C4-2B (cell line): ENCODE data around the gene AP5B1.

Source experiments
- ZFX ChIP-seq: fragments of 450-650 bp; IDR thresholded peaks from 2 replicates; pipeline ENCODE4 v1.6.1; 2017
- TF ChIP-seq, protein P1 (sequence below): fragments of 450-650 bp; conservative IDR thresholded peaks from 2 replicates; pipeline ENCODE4 v1.5.1; 2017; ENCODE audit warnings: mild to moderate bottlenecking

DNA sequence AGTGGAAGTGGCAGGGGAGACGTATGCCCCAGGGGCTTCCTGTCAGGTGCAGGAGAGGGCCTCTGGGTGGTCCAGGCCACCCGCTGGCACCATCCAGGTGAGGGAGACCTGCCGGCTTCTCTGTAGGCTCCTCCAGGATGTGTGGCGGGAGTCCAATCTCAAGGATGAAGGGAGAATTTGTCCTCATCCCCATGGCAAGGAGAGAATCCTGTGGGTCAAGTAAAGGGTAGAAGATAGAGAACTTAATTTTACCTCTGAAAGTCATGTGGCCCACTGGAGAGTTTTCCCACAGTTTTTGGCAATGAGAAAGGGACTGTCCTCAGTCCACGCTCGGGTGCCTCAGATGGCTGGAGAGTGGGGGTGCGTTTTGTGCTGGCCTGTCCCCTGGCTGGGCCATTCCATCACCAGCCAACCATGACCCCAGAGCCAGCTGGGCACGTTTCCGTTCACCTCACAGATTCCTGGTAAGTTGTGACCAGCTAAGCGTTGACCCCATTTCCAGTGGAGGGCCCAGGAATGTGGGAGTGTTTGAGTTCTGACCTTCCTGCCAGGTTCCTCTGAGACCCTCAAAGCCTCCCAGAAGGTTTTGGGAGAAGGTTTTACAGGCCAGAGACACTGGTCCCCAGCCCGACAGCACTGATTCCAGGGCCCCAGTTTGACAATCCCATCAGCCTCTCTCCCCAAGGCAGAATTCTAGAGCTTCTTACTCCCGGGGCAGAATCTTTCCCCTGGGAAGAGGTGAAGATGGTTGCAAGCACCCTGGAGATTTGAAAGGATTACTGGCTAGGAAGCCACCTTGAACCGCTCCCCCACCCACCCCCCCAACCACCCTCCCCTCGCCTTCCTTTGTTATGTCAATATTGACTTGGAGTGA lies 8.7 kb upstream of the AP5B1 start:
- TF ChIP-seq, protein P1, sequence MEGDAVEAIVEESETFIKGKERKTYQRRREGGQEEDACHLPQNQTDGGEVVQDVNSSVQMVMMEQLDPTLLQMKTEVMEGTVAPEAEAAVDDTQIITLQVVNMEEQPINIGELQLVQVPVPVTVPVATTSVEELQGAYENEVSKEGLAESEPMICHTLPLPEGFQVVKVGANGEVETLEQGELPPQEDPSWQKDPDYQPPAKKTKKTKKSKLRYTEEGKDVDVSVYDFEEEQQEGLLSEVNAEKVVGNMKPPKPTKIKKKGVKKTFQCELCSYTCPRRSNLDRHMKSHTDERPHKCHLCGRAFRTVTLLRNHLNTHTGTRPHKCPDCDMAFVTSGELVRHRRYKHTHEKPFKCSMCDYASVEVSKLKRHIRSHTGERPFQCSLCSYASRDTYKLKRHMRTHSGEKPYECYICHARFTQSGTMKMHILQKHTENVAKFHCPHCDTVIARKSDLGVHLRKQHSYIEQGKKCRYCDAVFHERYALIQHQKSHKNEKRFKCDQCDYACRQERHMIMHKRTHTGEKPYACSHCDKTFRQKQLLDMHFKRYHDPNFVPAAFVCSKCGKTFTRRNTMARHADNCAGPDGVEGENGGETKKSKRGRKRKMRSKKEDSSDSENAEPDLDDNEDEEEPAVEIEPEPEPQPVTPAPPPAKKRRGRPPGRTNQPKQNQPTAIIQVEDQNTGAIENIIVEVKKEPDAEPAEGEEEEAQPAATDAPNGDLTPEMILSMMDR: no peak
- TF ChIP-seq ZFX: no peak
